DND-41 (cell line): ENCODE measurements around the gene DEFB114.

Source experiments
- CTCF ChIP-seq: IDR thresholded peaks from 2 replicates; pipeline ENCODE4 v1.5.1; 2012; ENCODE audit warnings: borderline replicate concordance, low read length, moderate library complexity, mild to moderate bottlenecking; ENCODE audit not compliant: poor library complexity, severe bottlenecking; ENCODE audit errors: extremely low read depth
- EZH2 ChIP-seq: IDR thresholded peaks from 3 replicates; pipeline ENCODE4 v1.6.1; 2012; ENCODE audit warnings: borderline replicate concordance, low read depth, mild to moderate bottlenecking, moderate library complexity, low read length, inconsistent platforms; ENCODE audit not compliant: severe bottlenecking

- TF ChIP-seq CTCF, result no peak
- no peak for TF ChIP-seq EZH2
These were observed 30.4 kb downstream of the DEFB114 start for GRCh38 chr6:49933526-49933925.
